ENCODE measurements around the gene HMGN4. TPM values are rescaled to one million over a fixed set of nuclear protein-coding genes. Genes with fewer than 3 reads are reported as not detected.
A peak's percentile ranks its signal among the peaks of the same experiment; 100 is the strongest.

HMGN4 gene
- total and polyA plus RNA-seq, 9 of the 15 experiments (the other 6 are each of a cell fraction or from before 2014, with no cell fraction given), result 35.4 to 134 (median 94.1) TPM

- TF ChIP-seq ZBTB1 (CRISPR knock-in tag; IDR thresholded peaks at IDR 0.05; ENCODE audit: borderline replicate concordance, low read depth), result peak; percentile 84
- no peak for TF ChIP-seq CHD4 (IDR thresholded peaks at IDR 0.05; ENCODE audit: insufficient read depth, insufficient replicate concordance, low read depth, low read length, poor library complexity, severe bottlenecking)
- TF ChIP-seq SUPT5H (IDR thresholded peaks at IDR 0.05), result peak; percentile 84
- TF ChIP-seq CHCHD3 (CRISPR knock-in tag; IDR thresholded peaks at IDR 0.05), result no peak
- no peak for TF ChIP-seq ZNF561 (CRISPR knock-in tag; conservative IDR thresholded peaks at IDR 0.05)
- no peak for TF ChIP-seq XRCC3 (IDR thresholded peaks at IDR 0.05)
- TF ChIP-seq RBM39 (optimal IDR thresholded peaks at IDR 0.05; ENCODE audit: low read depth, low read length), result no peak
- TF ChIP-seq ZNF316 (IDR thresholded peaks at IDR 0.05), result no peak
- TF ChIP-seq ZNF24 (IDR thresholded peaks at IDR 0.05), result peak; percentile 45; the same call in 1 of the 2 replicates
- TF ChIP-seq STAT5A (IDR thresholded peaks at IDR 0.05; ENCODE audit: borderline replicate concordance, low read length), result no peak
- TF ChIP-seq MTA1 (IDR thresholded peaks at IDR 0.05; ENCODE audit: borderline replicate concordance), result no peak
- TF ChIP-seq GATA2 (CRISPR knock-in tag; IDR thresholded peaks at IDR 0.05), result no peak; the same call in 1 of the 2 replicates
- TF ChIP-seq E2F1 (CRISPR knock-in tag; IDR thresholded peaks at IDR 0.05), result peak; percentile 56; the same call in 1 of the 2 replicates
- no peak for TF ChIP-seq C11orf30 (IDR thresholded peaks at IDR 0.05; ENCODE audit: low read depth)
- TF ChIP-seq MCM5 (IDR thresholded peaks at IDR 0.05; ENCODE audit: low read depth), result no peak
- no peak for TF ChIP-seq ZKSCAN1 (IDR thresholded peaks at IDR 0.05; ENCODE audit: low read depth, low read length)
- no peak for TF ChIP-seq CHD2 (IDR thresholded peaks at IDR 0.05; ENCODE audit: low read depth, low read length)
- TF ChIP-seq MLX (CRISPR knock-in tag; conservative IDR thresholded peaks at IDR 0.05), result peak in 1 of 2 experiments; percentile 10; a peak in 1 of 4 replicates
- TF ChIP-seq ETS1 (conservative IDR thresholded peaks at IDR 0.05; ENCODE audit: control insufficient read depth, low read depth, low read length), result 0 out of 2 replicates have a peak, but pooled peaks have one; percentile 21
- peak; percentile 96 for TF ChIP-seq L3MBTL2 (IDR thresholded peaks at IDR 0.05)
- no peak for TF ChIP-seq CEBPB (tag; IDR thresholded peaks at IDR 0.05)
- no peak for TF ChIP-seq GABPB2 (CRISPR knock-in tag; conservative IDR thresholded peaks at IDR 0.05)
- TF ChIP-seq GTF3C2 (IDR thresholded peaks at IDR 0.05; ENCODE audit: borderline replicate concordance, extremely low read depth, insufficient read length), result peak; percentile 5
- no peak for TF ChIP-seq RBM25 (IDR thresholded peaks at IDR 0.05; ENCODE audit: low read depth, low read length, severe bottlenecking)
Observed at GRCh38 chr6:26521600-26522391, 16.4 kb upstream of the HMGN4 start (continued).

All from K562 (cell line).